H1 (cell line): ENCODE data around the gene FARS2. TPM values are rescaled to one million over a fixed set of nuclear protein-coding genes. Genes with fewer than 3 reads are reported as not detected.

ENCODE experiments used
- EP300 ChIP-seq, 2 experiments: IDR thresholded peaks; 1 replicate in 1 of 2; 2 replicates in 1 of 2; pipeline ENCODE4 v1.6.1; 2011 to 2012; ENCODE audit warnings: low read depth in 2 of 2, low read length in 2 of 2, mild to moderate bottlenecking in 2 of 2, borderline replicate concordance in 1 of 2, inconsistent platforms in 1 of 2, moderate library complexity in 1 of 2
- SP1 ChIP-seq: IDR thresholded peaks from 2 replicates; pipeline ENCODE4 v1.6.1; 2011; ENCODE audit warnings: low read depth, low read length
- polyA plus RNA-seq, 7 experiments: library from polyadenylated mRNA; depleted of rRNA in 3 of 7; stranded (reverse) in 5 of 7; unstranded in 2 of 7; fragments of >200 nt in 5 of 7; fragments of 200-250 nt in 2 of 7; gene quantifications; 1 replicate in 5 of 7; 2 replicates in 1 of 7; 4 replicates in 1 of 7; pipeline versions ENCODE4 v1.2.1 to v1.2.3, GENCODE V29; 2011 to 2013; ENCODE audit warnings: missing spikeins in 2 of 7, mixed read lengths in 2 of 7
- total RNA-seq: library from RNA; stranded (reverse); fragmentation: NEBNext Ultra II Directional; extraction: Animal tissue kit (Norgen Biotek cat#: 25700); gene quantifications from 2 replicates; pipeline ENCODE4 v1.2.1, GENCODE V29; 2021
- TF ChIP-seq, protein P1 (sequence below): fragments of 300-600 bp; sonication (generic); IDR thresholded peaks from 2 replicates; pipeline ENCODE4 v1.7.1; 2012; ENCODE audit warnings: low read length, moderate library complexity, mild to moderate bottlenecking, inconsistent platforms; ENCODE audit not compliant: insufficient replicate concordance

FARS2 gene
- total and polyA plus RNA-seq, 2 of the 8 experiments (the other 6 are each of a cell fraction or from before 2014, with no cell fraction given) = 11.7 to 14.4 TPM

DNA sequence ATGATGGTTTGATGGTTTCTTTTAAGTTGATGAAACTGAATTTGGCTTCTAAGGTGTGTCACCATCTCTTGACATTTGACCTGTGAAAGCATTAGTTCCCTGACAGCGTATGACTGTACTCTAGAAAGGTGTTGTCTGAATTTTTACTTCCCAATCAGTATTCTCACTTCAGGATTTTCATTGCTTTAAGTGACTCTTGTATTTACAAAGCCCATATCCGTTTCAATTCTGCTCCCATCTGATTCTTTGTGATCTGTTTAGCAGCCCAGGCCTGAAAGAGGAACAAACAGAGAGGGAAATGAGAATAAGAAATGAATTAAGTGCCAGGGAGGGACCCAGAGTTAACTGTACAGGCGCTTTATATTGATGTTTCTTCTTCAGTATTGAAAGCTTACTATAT, 73.7 kb downstream of the FARS2 start (continued):
- TF ChIP-seq, protein P1, sequence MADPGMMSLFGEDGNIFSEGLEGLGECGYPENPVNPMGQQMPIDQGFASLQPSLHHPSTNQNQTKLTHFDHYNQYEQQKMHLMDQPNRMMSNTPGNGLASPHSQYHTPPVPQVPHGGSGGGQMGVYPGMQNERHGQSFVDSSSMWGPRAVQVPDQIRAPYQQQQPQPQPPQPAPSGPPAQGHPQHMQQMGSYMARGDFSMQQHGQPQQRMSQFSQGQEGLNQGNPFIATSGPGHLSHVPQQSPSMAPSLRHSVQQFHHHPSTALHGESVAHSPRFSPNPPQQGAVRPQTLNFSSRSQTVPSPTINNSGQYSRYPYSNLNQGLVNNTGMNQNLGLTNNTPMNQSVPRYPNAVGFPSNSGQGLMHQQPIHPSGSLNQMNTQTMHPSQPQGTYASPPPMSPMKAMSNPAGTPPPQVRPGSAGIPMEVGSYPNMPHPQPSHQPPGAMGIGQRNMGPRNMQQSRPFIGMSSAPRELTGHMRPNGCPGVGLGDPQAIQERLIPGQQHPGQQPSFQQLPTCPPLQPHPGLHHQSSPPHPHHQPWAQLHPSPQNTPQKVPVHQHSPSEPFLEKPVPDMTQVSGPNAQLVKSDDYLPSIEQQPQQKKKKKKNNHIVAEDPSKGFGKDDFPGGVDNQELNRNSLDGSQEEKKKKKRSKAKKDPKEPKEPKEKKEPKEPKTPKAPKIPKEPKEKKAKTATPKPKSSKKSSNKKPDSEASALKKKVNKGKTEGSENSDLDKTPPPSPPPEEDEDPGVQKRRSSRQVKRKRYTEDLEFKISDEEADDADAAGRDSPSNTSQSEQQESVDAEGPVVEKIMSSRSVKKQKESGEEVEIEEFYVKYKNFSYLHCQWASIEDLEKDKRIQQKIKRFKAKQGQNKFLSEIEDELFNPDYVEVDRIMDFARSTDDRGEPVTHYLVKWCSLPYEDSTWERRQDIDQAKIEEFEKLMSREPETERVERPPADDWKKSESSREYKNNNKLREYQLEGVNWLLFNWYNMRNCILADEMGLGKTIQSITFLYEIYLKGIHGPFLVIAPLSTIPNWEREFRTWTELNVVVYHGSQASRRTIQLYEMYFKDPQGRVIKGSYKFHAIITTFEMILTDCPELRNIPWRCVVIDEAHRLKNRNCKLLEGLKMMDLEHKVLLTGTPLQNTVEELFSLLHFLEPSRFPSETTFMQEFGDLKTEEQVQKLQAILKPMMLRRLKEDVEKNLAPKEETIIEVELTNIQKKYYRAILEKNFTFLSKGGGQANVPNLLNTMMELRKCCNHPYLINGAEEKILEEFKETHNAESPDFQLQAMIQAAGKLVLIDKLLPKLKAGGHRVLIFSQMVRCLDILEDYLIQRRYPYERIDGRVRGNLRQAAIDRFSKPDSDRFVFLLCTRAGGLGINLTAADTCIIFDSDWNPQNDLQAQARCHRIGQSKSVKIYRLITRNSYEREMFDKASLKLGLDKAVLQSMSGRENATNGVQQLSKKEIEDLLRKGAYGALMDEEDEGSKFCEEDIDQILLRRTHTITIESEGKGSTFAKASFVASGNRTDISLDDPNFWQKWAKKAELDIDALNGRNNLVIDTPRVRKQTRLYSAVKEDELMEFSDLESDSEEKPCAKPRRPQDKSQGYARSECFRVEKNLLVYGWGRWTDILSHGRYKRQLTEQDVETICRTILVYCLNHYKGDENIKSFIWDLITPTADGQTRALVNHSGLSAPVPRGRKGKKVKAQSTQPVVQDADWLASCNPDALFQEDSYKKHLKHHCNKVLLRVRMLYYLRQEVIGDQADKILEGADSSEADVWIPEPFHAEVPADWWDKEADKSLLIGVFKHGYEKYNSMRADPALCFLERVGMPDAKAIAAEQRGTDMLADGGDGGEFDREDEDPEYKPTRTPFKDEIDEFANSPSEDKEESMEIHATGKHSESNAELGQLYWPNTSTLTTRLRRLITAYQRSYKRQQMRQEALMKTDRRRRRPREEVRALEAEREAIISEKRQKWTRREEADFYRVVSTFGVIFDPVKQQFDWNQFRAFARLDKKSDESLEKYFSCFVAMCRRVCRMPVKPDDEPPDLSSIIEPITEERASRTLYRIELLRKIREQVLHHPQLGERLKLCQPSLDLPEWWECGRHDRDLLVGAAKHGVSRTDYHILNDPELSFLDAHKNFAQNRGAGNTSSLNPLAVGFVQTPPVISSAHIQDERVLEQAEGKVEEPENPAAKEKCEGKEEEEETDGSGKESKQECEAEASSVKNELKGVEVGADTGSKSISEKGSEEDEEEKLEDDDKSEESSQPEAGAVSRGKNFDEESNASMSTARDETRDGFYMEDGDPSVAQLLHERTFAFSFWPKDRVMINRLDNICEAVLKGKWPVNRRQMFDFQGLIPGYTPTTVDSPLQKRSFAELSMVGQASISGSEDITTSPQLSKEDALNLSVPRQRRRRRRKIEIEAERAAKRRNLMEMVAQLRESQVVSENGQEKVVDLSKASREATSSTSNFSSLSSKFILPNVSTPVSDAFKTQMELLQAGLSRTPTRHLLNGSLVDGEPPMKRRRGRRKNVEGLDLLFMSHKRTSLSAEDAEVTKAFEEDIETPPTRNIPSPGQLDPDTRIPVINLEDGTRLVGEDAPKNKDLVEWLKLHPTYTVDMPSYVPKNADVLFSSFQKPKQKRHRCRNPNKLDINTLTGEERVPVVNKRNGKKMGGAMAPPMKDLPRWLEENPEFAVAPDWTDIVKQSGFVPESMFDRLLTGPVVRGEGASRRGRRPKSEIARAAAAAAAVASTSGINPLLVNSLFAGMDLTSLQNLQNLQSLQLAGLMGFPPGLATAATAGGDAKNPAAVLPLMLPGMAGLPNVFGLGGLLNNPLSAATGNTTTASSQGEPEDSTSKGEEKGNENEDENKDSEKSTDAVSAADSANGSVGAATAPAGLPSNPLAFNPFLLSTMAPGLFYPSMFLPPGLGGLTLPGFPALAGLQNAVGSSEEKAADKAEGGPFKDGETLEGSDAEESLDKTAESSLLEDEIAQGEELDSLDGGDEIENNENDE = no peak
- TF ChIP-seq EP300 (IDR thresholded peaks at IDR 0.05; ENCODE audit: borderline replicate concordance in 1 of 2, low read depth in 2 of 2, low read length in 2 of 2) (no peak), SP1 (no peak)
- TF ChIP-seq, all 59 proteins: peak for 0
